ENCODE data around the gene ACAD10.

GRCh38 chr12:111768159-111768895 lies 82.5 kb downstream of the ACAD10 start:
- TF ChIP-seq GATA2 (IDR thresholded peaks at IDR 0.05; ENCODE audit: low read depth, low read length) (no peak), GATA3 (IDR thresholded peaks at IDR 0.05; ENCODE audit: low read depth, low read length) (no peak)
